Stimulated activated CD8-positive, alpha-beta memory T cell treated with anti-CD3 and anti-CD28 coated beads, Interleukin-2, amount 100 ng/mL, for 48 hours (primary cell): Measurements from ENCODE around the gene WDR26.
"Not testable (repeated sequence)": the region's sequence is repeated elsewhere in the genome, so short reads cannot be mapped to it uniquely, and the experiment has no call there.

Source experiments
- DNase-seq, 2 donors: peaks; one replicate each; pipeline ENCODE4 v3.0.0-alpha.2; 2020; ENCODE audit warnings: low read depth in 2 of 2

Gene WDR26

GRCh38 chr1:224349716-224350115, 84.9 kb downstream of the WDR26 start:
- not testable (repeated sequence) for DNase-seq

DNA sequence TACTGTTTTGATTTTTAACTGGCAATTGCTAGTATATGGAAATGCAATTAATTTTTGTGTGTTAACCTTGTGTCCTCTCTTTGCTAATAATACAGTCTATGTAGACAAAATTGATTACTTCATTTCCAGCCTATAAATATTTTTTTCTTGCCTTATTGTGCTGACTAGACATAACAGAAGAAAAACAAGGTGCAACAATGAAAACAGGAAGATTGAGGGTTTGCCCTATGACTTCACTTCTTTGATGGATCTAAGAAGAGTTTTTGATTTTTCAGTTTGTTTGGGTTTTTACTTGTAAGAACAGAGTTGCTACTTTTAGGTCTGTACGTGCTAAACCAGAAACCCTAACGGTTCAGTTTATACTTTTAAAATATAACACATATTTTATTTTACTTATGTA, 86.5 kb downstream of the WDR26 start:
- DNase-seq: no peak

DNA sequence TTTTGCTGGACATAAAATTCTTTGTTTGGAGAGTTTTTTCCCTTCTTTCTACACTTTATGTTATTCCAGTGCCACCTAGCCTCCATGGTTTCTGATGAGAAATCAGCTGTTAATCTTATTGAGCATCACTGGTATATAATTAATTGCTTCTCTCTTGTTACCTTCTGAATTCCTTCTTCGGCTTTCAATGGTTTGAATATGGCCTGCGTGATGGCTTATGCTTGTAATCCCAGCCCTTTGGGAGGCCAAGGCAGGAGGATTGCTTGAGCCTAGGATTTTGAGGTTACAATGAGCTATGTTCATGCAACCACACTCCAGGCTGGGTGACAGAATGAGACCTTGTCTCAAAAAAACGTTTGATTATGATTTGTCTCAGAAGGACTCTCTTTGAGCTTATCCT, 90.9 kb downstream of the WDR26 start:
- DNase-seq: no peak

GRCh38 chr1:224340453-224341384, 93.9 kb downstream of the WDR26 start:
- not testable (repeated sequence) for DNase-seq

DNA sequence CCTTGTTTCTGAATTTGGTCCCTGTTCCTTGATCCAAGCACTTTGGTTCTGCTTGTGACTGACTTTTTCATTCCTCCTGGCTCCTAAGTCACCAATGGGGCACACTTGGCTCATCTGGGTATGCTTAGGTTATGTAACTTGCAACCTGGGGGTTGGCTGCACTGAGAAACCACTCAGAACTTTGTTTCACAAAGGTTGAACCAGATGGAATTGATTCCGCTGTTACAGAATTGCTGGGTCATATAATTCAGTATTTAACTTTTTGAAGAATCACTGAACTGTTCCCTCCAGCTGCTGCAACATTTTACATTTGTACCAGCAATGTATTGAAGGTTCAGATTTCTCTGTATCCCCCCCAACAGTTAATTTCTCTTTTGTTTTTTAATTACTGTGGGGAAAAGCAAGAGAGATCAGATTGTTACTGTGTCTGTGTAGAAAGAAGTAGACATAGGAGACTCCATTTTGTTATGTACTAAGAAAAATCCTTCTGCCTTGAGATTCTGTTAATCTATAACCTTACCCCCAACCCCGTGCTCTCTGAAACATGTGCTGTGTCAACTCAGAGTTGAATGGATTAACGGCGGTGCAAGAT, 95.1 kb downstream of the WDR26 start:
- no peak for DNase-seq

DNA sequence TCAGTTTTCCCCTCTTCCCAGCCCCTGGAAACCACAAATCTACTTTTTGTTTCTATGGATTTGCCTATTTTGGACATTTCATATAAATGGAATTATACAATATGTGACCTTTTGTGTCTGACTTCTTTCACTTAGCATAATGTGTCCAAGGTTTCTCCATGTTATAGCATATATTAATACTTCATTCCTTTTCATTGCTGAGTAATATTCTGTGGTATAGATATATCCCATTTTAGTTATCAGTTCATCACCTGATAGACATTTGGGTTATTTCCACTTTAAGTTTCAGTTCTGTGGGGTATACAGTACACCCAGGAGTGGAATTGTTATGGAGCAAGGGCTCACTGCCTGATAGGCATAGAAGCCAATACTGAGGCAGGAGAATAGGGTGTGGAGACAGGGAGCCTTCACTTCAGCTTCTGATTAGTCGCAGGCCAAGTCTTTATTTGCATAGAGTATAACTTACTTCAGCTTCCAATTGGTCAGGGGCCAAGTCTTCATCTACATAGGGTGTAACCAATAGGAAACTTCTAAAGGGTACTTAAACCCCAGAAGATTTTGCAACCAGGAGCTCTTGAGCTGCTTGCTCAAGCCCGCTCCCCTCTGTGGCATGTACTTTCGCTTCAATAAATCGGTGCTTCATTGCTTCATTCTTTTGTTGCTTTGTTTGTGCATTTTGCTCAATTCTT, 96.3 kb downstream of the WDR26 start:
- DNase-seq: no peak
